HepG2 (cell line): ENCODE results near the gene TOM1L1. TPM values are rescaled to one million over a fixed set of nuclear protein-coding genes. Genes with fewer than 3 reads are reported as not detected.
A peak's percentile ranks its signal among the peaks of the same experiment; 100 is the strongest.

ENCODE experiments used
- CC2D1A ChIP-seq: sonication (generic); formaldehyde crosslinking; IDR thresholded peaks from 2 replicates; pipeline ENCODE4 v1.8.1; 2023; ENCODE audit warnings: mild to moderate bottlenecking, missing genetic modification reagents
- HNF1A ChIP-seq, 2 experiments: sonication (generic) in 1 of 2; formaldehyde crosslinking in 1 of 2; IDR thresholded peaks; 2 replicates each; pipeline versions ENCODE4 v1.4.0 to v1.6.1; 2016 to 2020; ENCODE audit warnings: borderline replicate concordance in 1 of 2, low read depth in 1 of 2, mild to moderate bottlenecking in 1 of 2, missing genetic modification reagents in 1 of 2
- POGK ChIP-seq: sonication (generic); formaldehyde crosslinking; conservative IDR thresholded peaks from 2 replicates; pipeline ENCODE4 v1.8.0; 2022; ENCODE audit warnings: mild to moderate bottlenecking, moderate library complexity, missing genetic modification reagents
- SAP130 ChIP-seq: IDR thresholded peaks from 2 replicates; pipeline ENCODE4 v1.6.1; 2016; ENCODE audit warnings: low read depth
- SMAD3 ChIP-seq: sonication (generic); formaldehyde crosslinking; IDR thresholded peaks from 2 replicates; pipeline ENCODE4 v1.4.0; 2020; ENCODE audit warnings: missing genetic modification reagents
- SMYD3 ChIP-seq: sonication (generic); formaldehyde crosslinking; IDR thresholded peaks from 2 replicates; pipeline ENCODE4 v1.8.1; 2023; ENCODE audit warnings: mild to moderate bottlenecking, missing genetic modification reagents
- SNAPC5 ChIP-seq: sonication (generic); formaldehyde crosslinking; IDR thresholded peaks from 2 replicates; pipeline ENCODE4 v1.8.1; 2023; ENCODE audit warnings: mild to moderate bottlenecking, missing genetic modification reagents, borderline replicate concordance
- SOX5 ChIP-seq: IDR thresholded peaks from 2 replicates; pipeline ENCODE4 v1.6.1; 2016; ENCODE audit warnings: borderline replicate concordance
- SP1 ChIP-seq, 2 experiments: fragments of 450-650 bp in 1 of 2; sonication (generic) in 1 of 2; formaldehyde crosslinking in 1 of 2; IDR thresholded peaks; 2 replicates each; pipeline versions ENCODE4 v1.4.0 to v1.6.1; 2016 to 2020; ENCODE audit warnings: missing genetic modification reagents in 1 of 2
- TGIF2 ChIP-seq: IDR thresholded peaks from 2 replicates; pipeline ENCODE4 v1.6.1; 2016; ENCODE audit warnings: control low read depth, missing compliant biosample characterization
- THRA ChIP-seq: sonication (generic); formaldehyde crosslinking; IDR thresholded peaks from 2 replicates; pipeline ENCODE4 v1.4.0; 2020; ENCODE audit warnings: missing genetic modification reagents, borderline replicate concordance
- TIGD3 ChIP-seq: sonication (generic); formaldehyde crosslinking; IDR thresholded peaks from 2 replicates; pipeline ENCODE4 v1.5.1; 2020; ENCODE audit warnings: mild to moderate bottlenecking, missing genetic modification reagents, borderline replicate concordance
- ZFX ChIP-seq: sonication (generic); formaldehyde crosslinking; IDR thresholded peaks from 2 replicates; pipeline ENCODE4 v1.4.0; 2020; ENCODE audit warnings: mild to moderate bottlenecking, low read depth, missing genetic modification reagents, moderate library complexity
- ZNF143 ChIP-seq: sonication (generic); formaldehyde crosslinking; IDR thresholded peaks from 2 replicates; pipeline ENCODE4 v1.4.0; 2020; ENCODE audit warnings: missing genetic modification reagents
- ZNF264 ChIP-seq: sonication (generic); formaldehyde crosslinking; IDR thresholded peaks from 2 replicates; pipeline ENCODE4 v1.4.0; 2020; ENCODE audit warnings: missing genetic modification reagents
- ZNF317 ChIP-seq: sonication (generic); formaldehyde crosslinking; IDR thresholded peaks from 2 replicates; pipeline ENCODE4 v1.5.0; 2020; ENCODE audit warnings: mild to moderate bottlenecking, missing genetic modification reagents
- ZNF337 ChIP-seq: sonication (generic); formaldehyde crosslinking; IDR thresholded peaks from 2 replicates; pipeline ENCODE4 v1.5.1; 2020; ENCODE audit warnings: missing genetic modification reagents, low read depth, mild to moderate bottlenecking, borderline replicate concordance
- ZNF619 ChIP-seq: sonication (generic); formaldehyde crosslinking; IDR thresholded peaks from 2 replicates; pipeline ENCODE4 v1.4.0; 2020; ENCODE audit warnings: mild to moderate bottlenecking, missing genetic modification reagents
- polyA plus RNA-seq, 8 experiments: library from polyadenylated mRNA; depleted of rRNA in 3 of 8; stranded (reverse) in 7 of 8; unstranded in 1 of 8; fragments of >200 nt; fragmentation: Illumina TruSeq in 4 of 8; extraction: Trizol in 4 of 8; gene quantifications; 2 replicates each; pipeline versions ENCODE4 v1.2.1 to v1.2.3, GENCODE V29; 2011 to 2016; ENCODE audit warnings: low read depth in 4 of 8, missing spikeins in 1 of 8, mixed read lengths in 1 of 8; ENCODE audit not compliant: insufficient read depth in 1 of 8
- total RNA-seq, 5 experiments: library from RNA; depleted of rRNA; stranded (reverse); fragments of >200 nt; fragmentation: Illumina TruSeq; extraction: Trizol; gene quantifications; 2 replicates each; pipeline ENCODE4 v1.2.3, GENCODE V29; 2016; ENCODE audit warnings: low read depth in 1 of 5

TOM1L1 gene
- total and polyA plus RNA-seq, 2 of the 13 experiments (the other 11 are each of a cell fraction or from before 2014, with no cell fraction given): 45.3 to 51.3 TPM

GRCh38 chr17:54969658-54970572 is 69.3 kb downstream of the TOM1L1 start (continued):
- TF ChIP-seq HNF1A (IDR thresholded peaks at IDR 0.05; ENCODE audit: low read depth) (peak; percentile 83), HNF1A (CRISPR knock-in tag; IDR thresholded peaks at IDR 0.05; ENCODE audit: borderline replicate concordance) (peak; percentile 33; the same call in 1 of the 2 replicates), POGK (CRISPR knock-in tag) (0 out of 2 replicates have a peak, but pooled peaks have one; percentile 26), THRA (CRISPR knock-in tag) (0 out of 2 replicates have a peak, but pooled peaks have one; percentile 40), SNAPC5 (CRISPR knock-in tag) (no peak), SMYD3 (CRISPR knock-in tag) (peak; percentile 66; the same call in 1 of the 2 replicates), SP1 (IDR thresholded peaks at IDR 0.05) (no peak), SP1 (CRISPR knock-in tag; IDR thresholded peaks at IDR 0.05) (no peak), SMAD3 (CRISPR knock-in tag) (0 out of 2 replicates have a peak, but pooled peaks have one; percentile 3), SOX5 (CRISPR knock-in tag) (peak; percentile 46), TGIF2 (CRISPR knock-in tag) (0 out of 2 replicates have a peak, but pooled peaks have one; percentile 39), ZNF337 (no peak), SAP130 (CRISPR knock-in tag) (peak; percentile 63), CC2D1A (CRISPR knock-in tag) (peak; percentile 86; the same call in 1 of the 2 replicates), ZNF143 (CRISPR knock-in tag) (no peak), ZNF317 (CRISPR knock-in tag) (0 out of 2 replicates have a peak, but pooled peaks have one; percentile 41), ZFX (peak; percentile 29; the same call in 1 of the 2 replicates), ZNF619 (CRISPR knock-in tag) (no peak), ZNF264 (CRISPR knock-in tag) (0 out of 2 replicates have a peak, but pooled peaks have one; percentile 38), TIGD3 (peak; percentile 65; the same call in 1 of the 2 replicates)
